GM20000 (cell line): ENCODE measurements around the gene LATS2.
A peak's percentile ranks its signal among the peaks of the same experiment; 100 is the strongest.

ENCODE experiments used
- DNase-seq: peaks from one replicate; pipeline ENCODE4 v3.0.0; 2012; ENCODE audit warnings: low spot score
- TF ChIP-seq, protein P1 (sequence below): IDR thresholded peaks from 2 replicates; pipeline ENCODE4 v1.5.1; 2012; ENCODE audit warnings: mild to moderate bottlenecking, control low read depth; ENCODE audit errors: extremely low read depth, missing control alignments

The LATS2 gene

DNA sequence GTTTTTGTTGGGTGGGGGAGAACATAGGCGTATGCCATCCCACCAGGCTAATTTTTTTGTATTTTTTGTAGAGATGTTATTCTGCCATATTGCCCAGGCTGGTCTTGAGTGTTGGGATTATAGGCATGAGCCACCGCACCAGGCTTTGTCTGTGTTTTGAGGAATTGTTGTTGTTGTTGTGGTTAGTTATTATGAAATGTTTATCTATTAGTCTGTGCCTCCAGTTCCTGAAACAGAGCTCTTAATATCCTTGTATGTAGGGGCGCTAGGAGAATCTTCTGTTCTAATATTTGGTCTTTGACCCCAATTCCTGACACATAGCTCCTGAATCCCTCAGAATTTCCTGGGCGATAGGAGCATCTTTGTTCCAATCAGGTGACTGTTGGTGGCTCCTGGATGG is 5.6 kb upstream of the LATS2 start:
- no peak for DNase-seq
- TF ChIP-seq, protein P1, sequence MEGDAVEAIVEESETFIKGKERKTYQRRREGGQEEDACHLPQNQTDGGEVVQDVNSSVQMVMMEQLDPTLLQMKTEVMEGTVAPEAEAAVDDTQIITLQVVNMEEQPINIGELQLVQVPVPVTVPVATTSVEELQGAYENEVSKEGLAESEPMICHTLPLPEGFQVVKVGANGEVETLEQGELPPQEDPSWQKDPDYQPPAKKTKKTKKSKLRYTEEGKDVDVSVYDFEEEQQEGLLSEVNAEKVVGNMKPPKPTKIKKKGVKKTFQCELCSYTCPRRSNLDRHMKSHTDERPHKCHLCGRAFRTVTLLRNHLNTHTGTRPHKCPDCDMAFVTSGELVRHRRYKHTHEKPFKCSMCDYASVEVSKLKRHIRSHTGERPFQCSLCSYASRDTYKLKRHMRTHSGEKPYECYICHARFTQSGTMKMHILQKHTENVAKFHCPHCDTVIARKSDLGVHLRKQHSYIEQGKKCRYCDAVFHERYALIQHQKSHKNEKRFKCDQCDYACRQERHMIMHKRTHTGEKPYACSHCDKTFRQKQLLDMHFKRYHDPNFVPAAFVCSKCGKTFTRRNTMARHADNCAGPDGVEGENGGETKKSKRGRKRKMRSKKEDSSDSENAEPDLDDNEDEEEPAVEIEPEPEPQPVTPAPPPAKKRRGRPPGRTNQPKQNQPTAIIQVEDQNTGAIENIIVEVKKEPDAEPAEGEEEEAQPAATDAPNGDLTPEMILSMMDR = no peak

DNA sequence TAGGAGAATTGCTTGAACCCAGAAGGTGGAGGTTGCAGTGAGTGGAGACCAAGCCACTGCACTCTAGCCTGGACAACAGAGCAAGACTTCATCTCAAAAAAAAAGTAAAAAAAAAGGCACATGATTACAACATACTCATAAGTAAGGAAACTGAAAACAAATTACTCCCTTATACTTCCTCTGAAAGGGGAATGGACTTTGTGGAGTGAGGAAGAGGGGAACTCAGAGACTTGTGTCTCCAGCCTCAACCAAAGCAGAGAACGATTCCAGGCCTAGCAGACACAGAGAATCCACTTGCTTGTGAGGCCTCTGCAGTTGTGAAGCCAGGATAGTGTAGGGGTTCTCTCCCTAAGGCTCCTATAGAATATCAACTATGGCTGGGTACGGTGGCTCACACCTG is 4.3 kb upstream of the LATS2 start:
- no peak for DNase-seq
- TF ChIP-seq, protein P1 = no peak

DNA sequence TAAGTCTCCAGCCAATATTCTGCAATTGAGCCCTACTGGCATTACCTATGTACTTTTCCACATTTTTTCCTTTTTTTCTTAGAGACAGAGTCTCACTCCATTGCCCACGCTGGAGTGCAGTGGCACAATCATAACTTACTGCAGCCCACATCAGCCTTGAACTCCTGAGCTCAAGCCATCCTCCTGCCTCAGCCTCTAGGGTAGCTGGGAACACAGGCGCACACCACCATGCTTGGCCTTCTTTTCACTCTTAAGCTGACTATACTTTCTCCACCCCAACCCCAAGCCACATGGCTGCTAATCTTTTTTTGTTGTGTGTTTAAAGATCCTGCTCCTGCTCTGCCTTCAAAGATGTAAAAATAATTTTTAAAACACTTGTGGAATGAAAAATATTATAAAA is 1.6 kb upstream of the LATS2 start:
- no peak for DNase-seq
- TF ChIP-seq, protein P1 = no peak

DNA sequence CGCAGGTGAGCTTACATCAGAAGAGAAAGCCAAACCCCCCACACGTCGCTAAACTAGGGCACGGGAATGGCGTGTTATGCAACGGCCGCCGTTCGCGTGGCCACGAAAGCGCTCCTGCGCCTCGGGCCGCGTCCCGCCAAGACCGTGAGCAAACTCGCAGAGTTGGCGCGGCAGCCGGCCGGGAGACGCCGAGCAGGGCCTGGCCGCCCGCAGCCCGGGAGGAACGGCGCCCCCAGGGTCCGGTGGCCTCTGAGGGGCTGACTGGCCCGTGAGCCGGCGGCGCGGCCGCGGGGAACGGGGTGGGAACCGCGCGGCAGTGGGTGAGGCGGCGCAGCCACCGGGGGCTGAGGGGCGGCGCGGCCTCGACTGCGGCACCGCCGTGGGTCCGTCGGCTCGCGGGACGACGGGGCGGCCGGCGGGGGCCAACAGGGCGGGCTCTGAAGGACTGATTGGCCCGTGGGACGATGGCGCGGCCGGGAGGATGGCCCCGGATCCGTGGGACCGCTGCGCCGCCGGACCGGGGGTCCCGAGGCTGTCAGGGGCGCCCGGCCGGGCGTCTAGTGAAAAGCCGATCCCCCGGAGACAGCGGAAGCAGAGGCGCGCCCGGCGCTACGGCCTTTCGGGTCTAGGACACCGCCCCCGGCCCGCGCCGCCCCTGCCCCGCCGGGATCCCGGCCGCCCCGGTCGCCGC is 903 bp downstream of the LATS2 start:
- DNase-seq = peak; percentile 62
- TF ChIP-seq, protein P1 = no peak

DNA sequence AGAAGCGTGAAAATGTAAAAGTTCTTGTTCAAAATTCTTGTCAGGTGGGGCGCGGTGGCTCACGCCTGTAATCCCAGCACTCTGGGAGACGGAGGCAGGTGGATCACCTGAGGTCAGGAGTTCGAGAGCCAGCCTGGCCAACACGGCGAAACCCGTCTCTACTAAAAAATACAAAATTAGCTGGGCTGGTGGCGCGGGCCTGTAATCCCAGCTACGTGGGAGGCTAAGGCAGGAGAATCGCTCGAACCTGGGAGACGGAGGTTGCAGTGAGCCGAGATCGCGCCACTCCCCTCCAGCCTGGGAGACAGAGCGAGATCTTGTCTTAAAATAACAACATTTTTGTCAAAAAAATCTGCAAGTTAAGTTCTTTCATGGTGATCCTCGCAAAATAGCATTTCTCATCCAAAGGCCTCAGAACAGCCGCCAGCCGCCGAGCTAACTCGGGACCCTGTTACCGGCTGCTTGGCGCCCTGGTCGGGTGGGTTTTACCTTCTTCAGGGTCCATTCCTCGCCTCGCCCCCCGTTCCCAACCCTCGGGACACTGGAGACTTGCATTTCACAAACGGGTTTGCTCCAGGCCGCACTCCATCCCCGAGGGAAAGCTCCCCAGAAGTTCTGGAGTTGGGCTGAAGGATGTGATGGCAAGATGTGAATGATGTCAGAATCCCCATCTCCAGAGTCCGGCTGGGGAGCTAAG is 1.6 kb downstream of the LATS2 start:
- no peak for DNase-seq
- TF ChIP-seq, protein P1 = no peak

DNA sequence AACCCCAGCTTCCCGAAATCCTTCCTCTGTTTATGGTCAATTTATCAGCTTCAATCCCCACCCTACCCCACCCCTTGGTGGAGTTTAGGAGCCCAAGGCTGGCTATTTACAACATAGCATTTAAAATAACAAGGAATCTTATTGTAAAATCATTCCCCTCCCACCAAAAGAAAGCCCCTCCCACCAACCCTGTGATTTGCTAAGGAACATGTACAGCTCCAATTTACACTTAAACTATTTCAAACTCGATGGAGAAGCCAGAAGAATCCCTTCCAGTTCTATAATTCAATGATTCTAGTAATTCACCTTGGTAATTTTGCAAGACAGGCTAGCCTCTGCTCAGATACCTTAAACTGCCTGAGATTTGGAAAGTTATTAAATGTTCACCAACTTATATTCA is 3.0 kb downstream of the LATS2 start:
- DNase-seq = no peak
- TF ChIP-seq, protein P1 = no peak

DNA sequence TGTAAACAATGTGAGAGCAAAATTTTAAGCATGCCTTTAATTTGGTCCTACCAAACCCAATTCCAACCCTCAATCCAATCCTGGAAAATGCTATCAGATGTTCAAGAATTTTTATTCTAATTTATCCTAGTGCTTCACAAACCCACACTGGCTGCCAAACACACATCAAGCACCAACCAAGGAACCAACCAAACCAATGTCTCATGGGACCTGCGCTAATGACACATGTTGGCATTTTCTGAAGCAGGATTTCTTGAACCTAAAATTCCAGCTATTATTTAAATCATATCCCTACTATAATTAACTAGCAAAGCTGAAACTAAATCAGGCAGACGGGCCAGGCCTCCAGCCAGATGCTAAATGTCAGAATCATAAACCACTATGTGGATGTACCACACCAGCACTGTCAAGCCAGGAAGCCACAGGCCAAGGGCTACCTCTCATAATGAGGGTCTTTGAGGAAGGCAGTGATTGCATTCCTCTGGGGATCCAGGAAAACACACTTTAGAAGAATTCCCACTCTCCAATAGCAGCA is 5.8 kb downstream of the LATS2 start:
- TF ChIP-seq, protein P1 = no peak
- no peak for DNase-seq
